ENCODE results near the gene NT5DC2.

DNA sequence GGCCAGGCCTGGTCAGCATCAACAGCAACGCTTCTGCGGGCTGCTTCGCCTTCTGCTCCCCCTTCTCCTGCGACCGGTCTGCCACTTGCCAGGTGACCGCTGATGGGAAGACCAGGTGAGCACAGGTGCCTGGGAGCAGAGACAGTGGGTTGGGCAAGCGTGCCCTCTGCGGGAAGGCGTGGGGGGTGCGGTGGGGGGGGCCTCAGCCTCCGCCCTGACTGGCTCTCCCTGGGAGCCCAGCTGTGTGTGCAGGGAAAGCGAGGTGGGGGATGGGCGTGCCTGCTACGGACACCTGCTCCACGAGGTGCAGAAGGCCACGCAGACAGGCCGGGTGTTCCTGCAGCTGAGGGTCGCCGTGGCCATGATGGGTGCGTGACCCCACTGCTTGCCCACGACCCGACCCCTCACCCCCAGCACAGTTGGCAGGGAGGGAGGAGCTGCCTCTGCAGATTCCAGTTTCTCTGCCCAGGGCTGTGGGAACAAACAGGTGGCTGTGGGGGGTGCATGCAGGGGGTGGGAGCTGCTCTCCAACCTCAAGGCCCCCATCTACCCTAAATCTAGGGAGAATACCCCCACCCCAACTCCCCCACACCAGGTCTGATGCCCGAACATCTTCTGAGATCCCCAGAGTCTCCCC is 29.8 kb downstream of the NT5DC2 start:
- TF ChIP-seq, protein P1, sequence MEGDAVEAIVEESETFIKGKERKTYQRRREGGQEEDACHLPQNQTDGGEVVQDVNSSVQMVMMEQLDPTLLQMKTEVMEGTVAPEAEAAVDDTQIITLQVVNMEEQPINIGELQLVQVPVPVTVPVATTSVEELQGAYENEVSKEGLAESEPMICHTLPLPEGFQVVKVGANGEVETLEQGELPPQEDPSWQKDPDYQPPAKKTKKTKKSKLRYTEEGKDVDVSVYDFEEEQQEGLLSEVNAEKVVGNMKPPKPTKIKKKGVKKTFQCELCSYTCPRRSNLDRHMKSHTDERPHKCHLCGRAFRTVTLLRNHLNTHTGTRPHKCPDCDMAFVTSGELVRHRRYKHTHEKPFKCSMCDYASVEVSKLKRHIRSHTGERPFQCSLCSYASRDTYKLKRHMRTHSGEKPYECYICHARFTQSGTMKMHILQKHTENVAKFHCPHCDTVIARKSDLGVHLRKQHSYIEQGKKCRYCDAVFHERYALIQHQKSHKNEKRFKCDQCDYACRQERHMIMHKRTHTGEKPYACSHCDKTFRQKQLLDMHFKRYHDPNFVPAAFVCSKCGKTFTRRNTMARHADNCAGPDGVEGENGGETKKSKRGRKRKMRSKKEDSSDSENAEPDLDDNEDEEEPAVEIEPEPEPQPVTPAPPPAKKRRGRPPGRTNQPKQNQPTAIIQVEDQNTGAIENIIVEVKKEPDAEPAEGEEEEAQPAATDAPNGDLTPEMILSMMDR (IDR thresholded peaks at IDR 0.05; ENCODE audit: low read depth, low read length) = no peak
- TF ChIP-seq EZH2phosphoT487 (IDR thresholded peaks at IDR 0.05; ENCODE audit: low read depth) = no peak

All from OCI-LY3 (cell line).